ENCODE measurements around the gene CADPS.

CADPS gene

DNA sequence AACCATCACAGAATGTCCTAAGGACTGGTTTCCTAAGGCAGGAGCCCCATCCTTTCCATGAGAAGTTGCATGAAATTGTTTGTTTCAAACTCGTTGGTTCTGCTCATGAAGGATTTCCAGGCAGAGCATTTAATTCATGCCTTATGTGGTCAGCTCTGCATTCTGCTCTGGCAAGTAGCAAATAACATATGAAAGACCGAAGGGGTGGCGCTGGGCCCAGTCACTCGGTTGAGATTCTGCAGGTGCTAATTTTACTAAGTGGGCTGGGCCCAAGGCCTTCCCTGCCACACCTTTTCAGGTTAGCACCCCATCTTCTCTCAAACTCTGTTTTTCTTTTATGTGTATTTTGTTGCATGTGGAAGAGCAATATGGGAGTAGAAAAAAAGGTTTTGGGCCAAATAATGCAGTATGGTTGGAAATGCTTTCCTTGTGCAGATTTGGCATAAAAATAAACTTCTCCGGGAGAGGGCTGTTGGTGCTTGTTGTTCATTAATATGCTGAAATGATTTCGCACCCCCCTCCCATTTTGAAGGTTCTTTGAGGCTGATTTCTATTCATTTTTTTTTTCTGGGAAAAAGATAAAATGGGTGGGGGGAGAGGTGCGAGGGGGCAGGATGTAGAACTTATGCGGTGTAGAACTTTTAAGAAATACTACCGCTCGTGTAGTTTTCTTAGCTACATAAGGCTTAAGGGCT, 318.9 kb downstream of the CADPS start:
- DNase-seq (ENCODE audit: low spot score): no peak

DNA sequence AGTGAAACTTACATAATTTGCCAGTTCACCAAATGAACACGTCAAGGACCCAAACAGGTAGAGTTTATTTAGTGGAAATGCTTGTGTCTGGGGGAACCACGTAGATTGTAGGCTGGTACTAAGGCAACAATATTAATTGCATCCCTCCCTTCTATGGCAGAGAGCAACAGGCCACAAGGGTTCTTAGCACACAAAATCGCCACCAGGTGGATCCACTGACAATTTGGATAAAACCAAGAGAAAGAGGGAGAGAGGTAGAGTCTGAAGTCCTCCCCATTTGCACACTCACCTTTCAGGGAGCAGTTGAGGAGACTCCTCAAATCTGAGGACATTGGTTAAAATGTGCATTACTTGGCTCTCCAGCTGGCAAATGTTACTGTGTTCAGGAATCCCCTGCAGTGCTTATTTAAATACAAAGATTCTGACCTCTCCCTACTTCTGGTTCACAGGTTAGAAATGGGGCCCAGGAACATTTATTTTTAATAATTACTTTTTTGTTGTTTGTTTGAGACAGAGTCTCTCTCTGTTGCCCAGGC, 320.9 kb downstream of the CADPS start:
- no peak for DNase-seq (ENCODE audit: low spot score)

DNA sequence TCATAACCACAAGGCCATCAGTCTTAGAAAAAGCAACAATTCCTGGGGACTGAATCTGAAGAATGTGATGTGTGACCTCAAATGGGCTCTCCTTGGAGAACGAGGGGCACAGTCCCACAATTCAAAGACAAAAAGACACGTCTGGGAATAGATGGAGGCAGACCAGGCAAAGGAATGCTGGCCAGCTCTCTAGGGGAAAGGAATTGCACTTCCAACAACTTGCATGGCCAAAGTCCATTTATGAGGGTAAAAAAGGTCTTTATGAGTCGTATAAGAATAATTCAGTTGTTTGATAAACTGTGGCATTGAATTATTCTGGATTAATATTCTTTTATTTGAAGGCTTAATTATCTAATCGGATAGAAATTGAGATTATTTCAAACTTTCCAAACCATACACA, 321.4 kb downstream of the CADPS start:
- DNase-seq (ENCODE audit: low spot score): no peak

DNA sequence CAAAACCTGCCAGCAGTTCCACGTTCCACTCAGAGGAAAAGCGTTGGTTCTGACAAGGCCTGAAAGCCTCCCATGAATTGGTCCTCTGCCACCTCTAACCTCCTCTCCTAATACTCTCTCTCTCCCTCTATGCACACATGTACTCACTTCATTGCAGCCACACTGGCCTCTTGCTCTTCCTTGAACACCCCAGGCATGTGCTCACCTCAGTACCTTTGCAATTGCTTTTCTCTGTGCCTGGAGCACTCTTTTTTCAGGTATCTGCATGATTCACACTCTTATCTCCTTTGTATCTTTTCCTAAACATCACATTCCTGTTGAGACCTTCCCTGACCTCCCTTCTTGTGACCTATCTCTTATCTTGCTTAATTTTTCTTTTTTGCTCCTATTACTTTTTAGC, 323.7 kb downstream of the CADPS start:
- no peak for DNase-seq (ENCODE audit: low spot score)

DNA sequence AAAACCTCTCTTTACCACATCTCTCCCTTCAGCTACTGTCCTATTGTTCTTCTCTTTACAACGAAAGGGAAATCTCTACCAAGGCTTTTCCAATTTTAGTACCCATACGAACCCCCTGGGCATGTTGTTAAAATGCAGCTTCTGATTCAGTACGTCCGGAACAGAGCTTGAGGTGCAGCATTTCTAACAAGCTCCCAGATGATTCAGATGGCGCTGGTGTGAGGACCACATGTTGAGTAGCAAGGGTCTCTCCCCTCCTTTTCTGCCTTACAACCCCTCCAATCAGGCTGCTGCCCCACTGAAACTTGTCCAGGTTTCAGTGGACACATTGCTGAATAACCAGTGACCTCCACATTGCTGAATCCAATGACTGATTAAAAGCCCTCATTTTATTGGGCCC, 324.8 kb downstream of the CADPS start:
- no peak for DNase-seq (ENCODE audit: low spot score)

DNA sequence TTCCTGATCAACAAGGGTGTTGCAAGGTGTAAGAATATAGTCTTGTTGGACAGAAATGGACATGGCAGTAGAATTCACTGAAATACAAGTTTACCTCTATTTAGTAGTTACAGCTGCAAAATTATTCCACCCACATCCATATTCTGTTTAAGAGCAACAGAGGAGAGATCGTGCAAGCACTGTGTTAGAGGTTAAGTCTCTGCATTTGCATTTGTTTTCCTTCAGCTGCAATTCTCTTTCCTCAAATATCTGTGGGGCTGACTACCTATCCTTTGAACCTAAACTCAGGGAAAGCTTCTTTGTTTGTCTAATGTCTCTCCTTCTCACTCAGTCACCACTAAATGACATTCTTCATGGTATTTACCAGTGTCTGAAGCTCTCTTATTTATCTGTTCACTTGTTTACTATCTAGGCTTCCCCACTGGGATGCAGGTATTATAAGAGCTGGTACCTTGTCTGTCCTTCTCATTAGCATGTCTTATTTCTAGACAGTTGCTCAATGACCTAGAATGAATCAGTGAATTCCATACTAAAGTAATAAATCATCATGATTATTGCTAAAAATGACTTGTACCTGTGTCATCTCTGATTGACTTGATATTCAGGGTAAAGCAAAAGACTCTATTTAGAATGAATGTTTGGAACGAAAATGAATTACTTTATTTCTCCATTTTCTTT, 326.5 kb downstream of the CADPS start:
- no peak for DNase-seq (ENCODE audit: low spot score)

DNA sequence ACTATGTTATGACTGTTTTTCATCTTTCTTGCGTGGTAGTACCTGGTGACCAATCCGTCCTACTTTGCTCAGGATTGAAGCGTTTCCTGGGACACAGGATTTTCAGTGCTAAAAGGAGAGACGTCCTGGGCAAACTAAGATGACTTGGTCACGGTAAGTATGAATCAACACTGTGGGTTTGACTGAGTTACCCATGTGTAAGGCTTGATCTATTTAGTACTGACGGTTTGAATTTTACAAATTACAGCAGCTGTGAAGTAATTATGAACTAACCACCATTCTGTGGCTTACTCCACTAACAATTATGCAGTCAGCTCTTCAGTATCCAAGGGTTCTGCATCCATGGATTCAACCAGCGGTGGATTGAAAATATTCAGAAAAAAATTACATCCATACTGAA, 328.9 kb downstream of the CADPS start:
- DNase-seq (ENCODE audit: low spot score): no peak

DNA sequence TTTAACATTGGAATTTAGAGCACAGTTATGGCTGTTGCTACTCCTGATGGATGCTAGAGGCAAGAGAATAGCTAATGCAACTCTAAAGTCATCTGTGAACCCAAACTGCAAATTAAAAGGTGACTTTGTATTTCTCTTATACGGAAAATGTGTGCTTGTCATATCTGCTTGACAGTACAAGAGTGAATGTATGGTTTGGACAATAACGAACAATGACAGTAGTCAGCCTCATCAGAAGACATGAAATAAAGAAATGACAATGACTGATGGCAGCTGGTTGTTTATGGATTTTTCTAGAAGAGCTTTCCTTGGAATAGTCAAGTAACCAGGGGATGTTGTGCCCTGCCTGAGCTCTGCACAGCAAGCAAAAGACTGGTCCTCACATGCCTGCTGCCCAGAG, 333.0 kb downstream of the CADPS start:
- no peak for DNase-seq (ENCODE audit: low spot score)

DNA sequence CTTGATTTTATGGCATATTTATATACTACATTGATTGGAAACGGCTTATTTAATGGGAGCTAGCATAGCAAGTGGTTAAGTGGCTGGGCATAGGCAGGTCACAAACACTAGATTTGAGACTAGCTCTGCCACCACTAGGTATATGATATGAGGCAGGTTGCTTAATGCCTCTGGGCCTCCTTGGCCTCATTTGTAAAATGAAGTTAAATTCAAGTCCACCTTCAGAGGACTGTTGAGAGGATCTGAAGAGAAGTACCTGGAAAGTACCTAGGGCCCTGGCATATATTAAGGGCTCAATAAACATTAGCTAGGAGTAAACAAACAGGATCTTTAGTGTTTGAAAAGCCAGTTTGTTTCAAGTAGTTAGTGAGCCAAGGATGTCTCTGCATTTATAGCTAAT, 335.5 kb downstream of the CADPS start:
- no peak for DNase-seq (ENCODE audit: low spot score)

DNA sequence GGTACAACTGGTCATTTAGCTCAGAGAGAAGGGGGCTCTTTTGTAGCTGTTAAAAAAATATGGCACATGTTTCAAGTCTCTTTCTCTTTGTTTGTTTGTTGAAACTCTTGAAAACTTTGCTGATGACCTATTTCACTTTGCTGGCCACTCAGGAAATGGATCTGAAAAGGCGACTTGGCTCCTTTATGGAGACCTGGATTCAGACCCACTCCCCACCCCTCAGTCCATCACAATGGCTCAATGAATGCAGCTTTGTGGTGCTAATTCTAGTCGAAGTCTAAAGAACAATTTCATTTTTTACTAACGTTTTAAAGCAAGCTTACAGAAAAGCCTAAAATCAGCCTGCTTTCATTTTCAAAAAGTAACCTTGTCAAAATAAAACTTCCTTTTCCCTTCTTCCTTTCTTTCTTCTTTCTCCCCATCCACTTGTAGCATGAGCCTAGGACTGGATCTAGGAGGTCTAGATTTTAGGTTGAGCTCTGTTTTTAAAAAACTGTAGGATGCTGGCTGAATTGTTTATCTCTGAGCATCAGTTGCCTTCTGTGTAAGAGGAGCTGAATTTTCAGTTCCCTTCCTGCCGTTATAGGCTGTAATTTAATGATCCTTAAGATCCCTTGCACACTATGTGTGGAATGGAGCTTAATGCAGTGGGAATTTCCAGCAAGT, 336.4 kb downstream of the CADPS start:
- DNase-seq (ENCODE audit: low spot score): no peak

DNA sequence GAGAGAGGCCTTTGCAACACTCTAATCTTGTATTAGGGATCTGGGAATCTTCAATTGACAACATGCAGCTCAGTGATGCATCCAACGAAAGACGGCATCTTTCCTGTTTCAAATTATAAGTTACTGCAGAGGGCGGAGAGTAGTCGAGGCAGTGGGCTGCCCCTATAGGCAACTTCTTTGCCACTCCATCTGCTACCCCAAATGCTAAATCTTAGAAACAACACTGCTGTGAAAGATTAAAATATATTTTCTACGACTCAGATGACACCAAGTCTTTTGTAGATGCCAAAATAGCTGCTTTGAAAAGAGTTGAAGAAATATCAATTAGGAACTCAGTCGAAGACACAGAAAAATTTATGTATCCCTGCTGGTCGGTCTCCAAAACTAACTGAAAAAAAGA, 340.9 kb downstream of the CADPS start:
- no peak for DNase-seq (ENCODE audit: low spot score)

DNA sequence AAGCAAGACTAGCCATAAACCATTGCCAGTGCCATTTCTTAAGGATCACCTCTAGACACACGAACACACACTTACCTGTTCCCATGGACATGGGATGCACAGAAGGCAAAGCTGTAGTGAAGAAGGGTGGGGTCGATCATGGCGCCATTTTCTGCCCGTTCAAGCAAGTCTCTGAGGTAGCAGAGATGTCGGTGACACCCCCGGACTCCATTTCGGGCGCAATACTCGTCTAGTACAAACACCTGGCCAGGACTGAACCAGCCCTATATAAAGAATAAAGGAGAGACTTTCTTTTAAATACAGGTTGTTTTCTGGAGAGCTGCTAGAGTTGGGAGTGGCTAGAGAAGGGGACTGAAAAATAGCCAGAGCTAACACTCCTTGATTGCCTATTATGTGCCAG, 342.4 kb downstream of the CADPS start:
- no peak for DNase-seq (ENCODE audit: low spot score)

DNA sequence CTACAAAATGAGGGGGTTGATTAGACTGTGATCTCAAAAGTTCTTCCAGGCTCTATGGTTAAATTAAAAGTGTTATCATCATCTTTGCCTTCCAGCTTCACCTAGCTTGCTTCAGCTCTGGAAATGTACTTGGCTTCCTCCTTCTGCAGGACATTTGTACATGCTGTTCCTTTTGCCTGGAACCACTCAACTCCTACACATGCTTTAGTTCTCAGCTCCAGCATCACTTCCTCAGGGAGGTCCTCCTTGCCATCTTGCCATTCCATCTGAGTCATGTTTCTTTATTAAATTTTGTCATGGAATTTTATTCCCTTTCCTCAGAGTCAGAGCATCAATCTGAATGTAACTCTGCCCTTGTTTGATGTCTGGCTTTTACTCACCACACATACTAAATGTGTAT, 343.2 kb downstream of the CADPS start:
- DNase-seq (ENCODE audit: low spot score): no peak

DNA sequence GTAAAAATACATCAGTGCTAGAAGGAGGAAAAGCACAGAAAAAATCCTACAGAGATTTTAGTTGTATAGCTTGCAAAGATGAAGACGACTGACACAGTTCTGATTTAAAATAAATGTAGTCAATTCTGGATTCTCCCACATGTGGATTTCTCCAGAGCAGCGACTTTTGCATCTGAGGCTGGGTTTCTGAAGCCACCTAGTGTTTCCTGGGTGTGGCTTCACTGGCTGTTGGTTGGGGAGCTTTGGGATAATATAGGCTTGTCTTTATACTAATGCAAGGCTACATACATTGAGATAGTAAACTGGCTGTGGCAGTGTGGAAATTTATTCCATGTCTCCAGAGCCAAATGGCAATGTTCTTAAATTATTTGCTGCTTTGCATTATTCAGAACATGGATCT, 343.7 kb downstream of the CADPS start:
- DNase-seq (ENCODE audit: low spot score): no peak

DNA sequence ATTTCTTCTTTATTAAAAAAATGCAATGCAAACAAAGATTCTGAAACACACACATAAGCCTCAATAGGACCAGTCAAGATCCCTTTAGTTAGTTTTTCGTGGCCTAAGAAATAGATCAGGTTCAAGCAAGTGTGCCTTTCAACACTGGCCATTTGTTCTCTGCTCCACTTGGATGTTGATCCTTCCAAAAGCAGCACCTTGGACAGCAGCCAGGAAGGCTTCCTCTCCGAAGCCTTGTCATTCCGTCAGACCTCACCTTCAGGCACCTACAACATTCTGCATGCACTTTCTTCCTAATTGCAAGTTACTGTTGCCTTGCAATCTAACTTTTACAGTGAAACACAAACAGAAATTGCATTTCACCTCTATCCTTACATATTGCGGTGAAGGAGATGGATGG, 346.0 kb downstream of the CADPS start:
- DNase-seq (ENCODE audit: low spot score): peak; percentile 3

DNA sequence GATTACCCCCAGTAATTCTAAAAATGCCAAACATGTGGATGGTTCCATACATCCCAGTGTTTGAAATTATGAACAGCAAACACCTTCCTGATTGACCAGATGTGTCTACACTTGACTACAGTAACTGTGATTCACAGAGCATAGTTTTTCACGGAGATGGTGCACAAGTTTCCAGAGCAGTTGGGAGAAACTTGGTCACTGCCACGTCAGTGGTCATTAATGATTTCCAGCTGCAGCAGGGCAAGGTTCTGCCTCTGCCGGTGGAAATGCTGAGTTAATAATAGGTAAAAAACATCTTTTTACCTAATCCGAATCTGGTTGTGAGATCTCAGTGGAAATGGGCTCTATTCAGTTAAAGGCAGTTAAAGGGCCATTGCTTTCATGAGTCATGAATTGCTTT, 347.7 kb downstream of the CADPS start:
- DNase-seq (ENCODE audit: low spot score): no peak

DNA sequence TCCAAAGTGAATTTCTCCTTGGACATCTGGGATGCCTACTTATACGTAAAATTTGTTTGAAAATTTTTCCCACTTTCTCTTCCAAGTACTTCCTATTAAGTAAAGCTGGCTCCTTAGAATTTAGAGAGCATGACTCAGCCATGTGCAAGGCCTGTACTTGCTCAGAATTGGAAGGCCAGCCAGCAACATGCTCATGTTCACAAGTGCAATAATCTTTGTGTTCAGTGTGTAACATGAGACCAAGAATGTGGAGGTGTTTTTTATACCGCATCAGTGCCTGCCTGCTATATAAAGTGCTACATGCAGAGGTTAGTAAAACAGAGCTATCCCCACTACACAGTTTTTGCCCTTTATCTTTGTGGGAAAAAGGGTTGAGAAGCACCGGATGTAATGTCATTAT, 349.9 kb downstream of the CADPS start:
- DNase-seq (ENCODE audit: low spot score): no peak

DNA sequence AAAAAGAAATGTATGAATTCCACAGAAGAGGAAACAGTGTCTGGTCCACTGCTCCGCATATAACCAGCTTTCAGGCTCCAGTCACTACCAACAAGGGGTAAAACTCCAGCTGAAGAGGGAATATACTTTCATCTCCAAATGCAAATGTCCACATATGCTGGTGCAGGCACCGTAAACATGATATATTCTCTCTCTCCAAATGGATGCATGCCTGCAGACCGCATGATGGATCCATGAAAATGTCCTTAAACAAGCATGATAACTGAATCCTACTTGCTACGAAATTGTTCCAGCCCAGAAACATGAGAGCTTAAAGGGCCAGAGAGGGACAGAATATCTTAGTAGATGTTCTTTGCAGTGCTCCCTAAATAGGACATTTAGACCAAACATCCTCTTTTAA, 351.5 kb downstream of the CADPS start:
- no peak for DNase-seq (ENCODE audit: low spot score)

DNA sequence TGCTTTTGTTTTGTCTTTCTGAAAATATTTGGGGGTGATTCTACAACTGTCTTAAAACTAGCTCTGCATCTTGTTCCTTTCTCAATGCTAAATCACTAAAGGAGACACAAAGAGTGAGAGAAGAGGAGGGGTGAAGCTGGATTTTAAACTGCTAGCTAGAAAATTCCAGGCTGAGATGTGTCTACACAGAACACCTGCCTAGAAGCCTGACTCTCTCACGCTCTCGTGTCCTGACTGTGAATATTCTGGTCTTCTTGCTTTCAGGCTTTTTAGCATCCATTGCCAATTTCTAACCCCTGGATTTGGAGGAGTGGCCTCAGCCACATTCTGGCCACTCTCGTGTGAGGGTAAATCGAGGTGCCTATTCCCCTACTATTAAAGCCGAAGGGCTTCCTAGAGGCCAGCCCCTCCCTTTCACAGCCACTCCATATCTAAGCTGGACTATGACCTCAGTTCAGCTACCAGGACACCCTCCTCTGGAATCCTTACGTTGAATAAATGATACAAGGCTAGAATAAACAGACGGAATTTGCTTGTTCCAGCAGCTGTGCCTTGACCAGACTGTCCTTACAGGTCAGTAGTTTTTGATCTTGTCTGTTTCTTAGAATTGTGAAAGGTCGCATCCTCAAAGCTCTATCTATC, 353.6 kb downstream of the CADPS start:
- DNase-seq (ENCODE audit: low spot score): no peak

DNA sequence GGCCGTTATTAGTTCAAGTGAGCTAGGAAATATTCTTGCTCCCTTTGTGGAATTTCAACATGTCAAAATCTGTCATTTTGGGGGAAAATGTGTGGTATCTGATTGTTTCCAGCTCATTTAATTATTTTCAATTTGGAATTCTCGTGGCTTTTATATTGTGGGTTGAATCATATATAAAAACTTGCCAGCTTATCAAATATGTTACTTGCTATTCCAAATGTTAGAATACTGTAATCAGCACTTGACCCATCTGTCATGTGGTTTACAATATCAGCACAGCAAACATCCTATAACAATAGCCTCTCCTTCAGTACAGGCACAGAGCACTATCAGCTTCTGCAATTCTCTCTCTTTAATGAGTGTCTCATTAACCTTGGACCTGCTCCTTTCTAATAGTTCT, 371.7 kb downstream of the CADPS start:
- no peak for DNase-seq (ENCODE audit: low spot score)

DNA sequence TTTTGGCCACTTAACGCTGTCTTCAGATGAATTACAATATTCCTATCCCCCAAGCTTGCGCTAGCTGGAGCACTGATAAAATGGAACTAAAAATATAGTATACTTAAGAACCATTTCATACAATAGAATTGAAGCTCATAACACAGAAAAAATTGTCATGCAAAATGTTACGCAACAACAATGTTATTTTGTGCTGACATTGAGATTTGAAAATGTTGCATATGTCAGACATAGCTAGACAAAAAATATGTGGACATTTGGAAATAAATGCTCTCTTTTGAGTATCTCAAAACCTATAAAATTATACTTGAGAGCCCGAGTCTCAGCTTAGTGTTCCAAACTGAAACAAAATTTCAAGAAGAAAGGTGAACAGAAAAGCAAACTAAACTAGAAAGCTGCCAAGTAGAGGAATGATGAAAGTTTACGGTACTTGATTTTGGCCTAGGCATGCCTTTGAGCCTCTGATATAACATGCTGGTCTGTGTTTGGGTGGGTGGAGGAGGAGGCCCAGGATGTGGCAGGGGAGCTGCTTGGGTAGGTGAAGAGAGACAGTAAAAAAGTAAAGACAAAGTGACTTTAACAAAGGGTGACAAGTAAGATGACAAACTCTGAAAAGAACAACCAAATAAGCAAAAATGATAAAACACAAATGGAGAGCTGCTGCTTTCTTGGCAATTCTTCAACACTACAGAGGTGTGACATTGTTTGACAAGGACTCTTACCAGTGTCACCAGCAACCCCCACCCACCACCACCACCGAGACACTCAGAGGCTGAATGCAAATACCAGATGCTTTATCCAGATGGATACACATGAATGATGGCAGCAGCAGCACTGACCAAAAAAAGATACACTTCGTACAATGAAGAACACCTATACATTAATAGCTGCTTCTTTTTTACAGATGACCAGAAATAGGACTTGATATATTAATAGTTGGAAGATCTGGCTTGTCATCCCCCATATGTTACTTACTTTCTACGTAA, 372.6 kb downstream of the CADPS start:
- DNase-seq (ENCODE audit: low spot score): no peak

DNA sequence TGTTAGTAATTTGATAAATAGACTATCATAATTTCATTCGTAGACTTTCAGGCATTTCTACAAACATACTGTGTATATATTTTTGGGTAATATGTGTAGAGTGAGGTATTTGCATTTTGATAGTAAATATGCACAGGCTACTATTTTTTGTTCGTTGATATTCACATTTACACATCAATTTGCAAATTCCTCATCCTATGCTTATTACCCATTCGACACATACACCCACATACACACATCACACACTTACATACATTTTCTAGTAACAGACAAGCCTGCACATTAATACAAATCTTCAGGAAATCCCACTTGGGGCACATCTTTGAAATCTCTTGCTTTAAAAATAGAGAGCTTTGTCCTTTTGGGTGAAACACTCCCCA, 373.9 kb downstream of the CADPS start:
- no peak for DNase-seq (ENCODE audit: low spot score)

All from kidney capillary endothelial cell (primary cell).